IMR-90 (cell line): ENCODE measurements around the gene TBATA. TPM values are rescaled to one million over a fixed set of nuclear protein-coding genes. Genes with fewer than 3 reads are reported as not detected.

Experiments used
- ATAC-seq: fragments of 200-7000 bp; cut with Tn5 transposase; 2 replicates; pipeline ENCODE4 v1.9.1; 2020; ENCODE audit warnings: low read depth, mild to moderate bottlenecking, moderate library complexity
- BruUV-seq: library from RNA; stranded (reverse); fragments of 400-500 nt; replicated peaks from 2 replicates; lab custom pipeline; 2021; lab: Mats Ljungman, UMichigan
- CTCF ChIA-PET: fragments of 300-600 bp; formaldehyde crosslinking; extraction: SDS; loops from one replicate; lab custom pipeline; 2021; ENCODE audit warnings: antibody characterized with exemption; lab: Yijun Ruan, JAX
- POLR2A ChIA-PET: fragments of 300-600 bp; sonication (Branson Sonifier 250); formaldehyde crosslinking; loops from one replicate; lab custom pipeline; 2022; ENCODE audit warnings: antibody characterized with exemption; ENCODE audit not compliant: unreplicated experiment; lab: Charles Lee
- DNase-seq: peaks from one replicate; pipeline ENCODE4 v3.0.0; 2013
- H2AFZ ChIP-seq: replicated peaks from 2 replicates; pipeline ENCODE3; 2013; ENCODE audit warnings: low read length, mild to moderate bottlenecking; ENCODE audit not compliant: poor library complexity
- H2AK5ac ChIP-seq: 2 replicates; pipeline ENCODE4 v1.6.1; 2013; ENCODE audit warnings: low read depth, low read length, inconsistent platforms
- H2AK9ac ChIP-seq: replicated peaks from 2 replicates; pipeline ENCODE3; 2013; ENCODE audit warnings: mild to moderate bottlenecking, low read depth, low read length, moderate library complexity; ENCODE audit not compliant: poor library complexity
- H2BK120ac ChIP-seq: 2 replicates; pipeline ENCODE4 v1.6.1; 2013; ENCODE audit warnings: low read depth, low read length, inconsistent platforms
- H2BK15ac ChIP-seq: 3 replicates; pipeline ENCODE4 v1.6.1; 2013; ENCODE audit warnings: low read depth, low read length, inconsistent platforms
- H2BK20ac ChIP-seq: 2 replicates; pipeline ENCODE4 v1.6.1; 2013; ENCODE audit warnings: low read depth, mild to moderate bottlenecking, inconsistent platforms, low read length, moderate library complexity
- H2BK5ac ChIP-seq: 2 replicates; pipeline ENCODE4 v1.6.1; 2013; ENCODE audit warnings: mild to moderate bottlenecking, low read depth, low read length, inconsistent platforms; ENCODE audit not compliant: poor library complexity, severe bottlenecking
- H3K14ac ChIP-seq: replicated peaks from 2 replicates; pipeline ENCODE4 v1.6.1; 2013; ENCODE audit warnings: low read depth, low read length, inconsistent platforms
- H3K18ac ChIP-seq: 2 replicates; pipeline ENCODE4 v1.6.1; 2013; ENCODE audit warnings: low read depth, low read length, control low read depth
- H3K23ac ChIP-seq: 2 replicates; pipeline ENCODE4 v1.6.1; 2013; ENCODE audit warnings: low read depth, low read length, inconsistent platforms
- H3K27ac ChIP-seq: 2 replicates; pipeline ENCODE4 v1.5.1; 2013; ENCODE audit warnings: mild to moderate bottlenecking, control low read depth, low read length; ENCODE audit not compliant: insufficient read depth
- H3K27me3 ChIP-seq: 2 replicates; pipeline ENCODE4 v1.6.1; 2013; ENCODE audit warnings: low read length; ENCODE audit not compliant: control insufficient read depth, insufficient read depth
- H3K36me3 ChIP-seq: 2 replicates; pipeline ENCODE4 v1.6.1; 2013; ENCODE audit warnings: low read length, mixed read lengths; ENCODE audit not compliant: control insufficient read depth, insufficient read depth
- H3K4ac ChIP-seq: 2 replicates; pipeline ENCODE4 v1.6.1; 2013; ENCODE audit warnings: low read depth, low read length, inconsistent platforms
- H3K4me1 ChIP-seq: 2 replicates; pipeline ENCODE4 v1.6.1; 2013; ENCODE audit warnings: low read length, mixed read lengths; ENCODE audit not compliant: control insufficient read depth, insufficient read depth
- H3K4me2 ChIP-seq: 2 replicates; pipeline ENCODE4 v1.6.1; 2013; ENCODE audit warnings: low read depth, mild to moderate bottlenecking, control low read depth, low read length, moderate library complexity
- H3K4me3 ChIP-seq: 2 replicates; pipeline ENCODE4 v1.5.1; 2013; ENCODE audit warnings: low read depth, mild to moderate bottlenecking, control low read depth, low read length, moderate library complexity; ENCODE audit not compliant: insufficient read depth
- H3K56ac ChIP-seq: 2 replicates; pipeline ENCODE4 v1.6.1; 2013; ENCODE audit warnings: low read length, inconsistent platforms; ENCODE audit not compliant: insufficient read depth; ENCODE audit errors: extremely low read depth
- H3K79me1 ChIP-seq, 2 experiments: 2 replicates each; pipeline ENCODE4 v1.6.1; 2013; ENCODE audit warnings: low read length in 2 of 2, inconsistent platforms in 1 of 2, low read depth in 1 of 2
- H3K9ac ChIP-seq: 2 replicates; pipeline ENCODE4 v1.6.1; 2013; ENCODE audit warnings: low read depth, low read length, control low read depth
- H3K9me1 ChIP-seq: 2 replicates; pipeline ENCODE4 v1.6.1; 2013; ENCODE audit warnings: low read length, inconsistent platforms; ENCODE audit not compliant: insufficient read depth
- H3K9me3 ChIP-seq: 2 replicates; pipeline ENCODE4 v1.6.1; 2013; ENCODE audit warnings: low read length; ENCODE audit not compliant: control insufficient read depth, insufficient read depth
- H4K20me1 ChIP-seq: 2 replicates; pipeline ENCODE4 v1.6.1; 2013; ENCODE audit warnings: low read length, inconsistent platforms; ENCODE audit not compliant: insufficient read depth
- H4K5ac ChIP-seq: 2 replicates; pipeline ENCODE4 v1.6.1; 2013; ENCODE audit warnings: mild to moderate bottlenecking, low read depth, low read length, control low read depth
- H4K8ac ChIP-seq, 2 experiments: 2 replicates each; pipeline ENCODE4 v1.6.1; 2013; ENCODE audit warnings: low read depth in 2 of 2, low read length in 2 of 2, control low read depth in 1 of 2, inconsistent platforms in 1 of 2
- H4K91ac ChIP-seq: 2 replicates; pipeline ENCODE4 v1.6.1; 2013; ENCODE audit warnings: low read depth, low read length, inconsistent platforms; ENCODE audit not compliant: insufficient read depth
- BHLHE40 ChIP-seq: fragments of 150-350 bp; IDR thresholded peaks from 2 replicates; pipeline ENCODE4 v1.6.1; 2016; ENCODE audit warnings: mild to moderate bottlenecking, low read depth, low read length
- CEBPB ChIP-seq: IDR thresholded peaks from 2 replicates; pipeline ENCODE4 v1.6.1; 2012; ENCODE audit warnings: low read depth, low read length, improper control_type of control experiment
- CHD1 ChIP-seq: IDR thresholded peaks from 2 replicates; pipeline ENCODE4 v1.6.1; 2012; ENCODE audit warnings: low read depth, low read length, improper control_type of control experiment
- FOS ChIP-seq: fragments of 150-350 bp; IDR thresholded peaks from 2 replicates; pipeline ENCODE4 v1.6.1; 2016; ENCODE audit warnings: low read depth, low read length
- MAFK ChIP-seq: IDR thresholded peaks from 2 replicates; pipeline ENCODE4 v1.6.1; 2012; ENCODE audit warnings: low read depth, low read length, improper control_type of control experiment
- MAZ ChIP-seq: IDR thresholded peaks from 2 replicates; pipeline ENCODE4 v1.6.1; 2012; ENCODE audit warnings: low read depth, mild to moderate bottlenecking, low read length, improper control_type of control experiment, moderate library complexity, borderline replicate concordance
- MXI1 ChIP-seq: IDR thresholded peaks from 2 replicates; pipeline ENCODE4 v1.6.1; 2012; ENCODE audit warnings: low read depth, mild to moderate bottlenecking, low read length, moderate library complexity, borderline replicate concordance
- NFE2L2 ChIP-seq: fragments of 150-350 bp; IDR thresholded peaks from 2 replicates; pipeline ENCODE4 v1.6.1; 2016; ENCODE audit warnings: low read depth, mild to moderate bottlenecking, low read length
- RAD21 ChIP-seq: IDR thresholded peaks from 2 replicates; pipeline ENCODE4 v1.6.1; 2012; ENCODE audit warnings: low read length, improper control_type of control experiment
- RCOR1 ChIP-seq: IDR thresholded peaks from 2 replicates; pipeline ENCODE4 v1.6.1; 2012; ENCODE audit warnings: mild to moderate bottlenecking, low read length, improper control_type of control experiment; ENCODE audit not compliant: insufficient replicate concordance
- RFX5 ChIP-seq: IDR thresholded peaks from 2 replicates; pipeline ENCODE4 v1.8.0; 2012; ENCODE audit warnings: low read depth, mild to moderate bottlenecking, low read length, moderate library complexity
- WGBS, 2 experiments: methylation state at CpG; one replicate each; pipeline versions ENCODE4 v1.1.5 to v1.1.7; 2013; ENCODE audit warnings: missing lambda C conversion rate in 2 of 2; ENCODE audit not compliant: insufficient read length in 1 of 2; ENCODE audit errors: extremely low coverage in 2 of 2; 5-methylcytosine and 5-hydroxymethylcytosine counted together
- dilution Hi-C: fragments of 300-500 bp; cut with HindIII; formaldehyde crosslinking; loops from one replicate; pipeline ENCODE4 v1.14.3; 2018; ENCODE audit warnings: low sequenced_read_pairs; ENCODE audit not compliant: unreplicated experiment
- in situ Hi-C: fragments of 300-500 bp; cut with MboI; formaldehyde crosslinking; loops from 3 replicates; pipeline ENCODE4 v1.14.3; 2019; ENCODE audit warnings: low sequenced_read_pairs, inconsistent platforms, mixed read lengths
- intact Hi-C: fragments of 100-400 bp; cut with micrococcal nuclease; formaldehyde crosslinking; loops from 2 replicates; pipeline ENCODE4 v1.10.0; 2022
- polyA plus RNA-seq, 3 experiments: library from polyadenylated mRNA; depleted of rRNA; stranded (reverse); fragments of >200 nt; gene quantifications; 2 replicates each; pipeline ENCODE4 v1.2.3, GENCODE V29; 2012; ENCODE audit warnings: low replicate concordance in 1 of 3
- total RNA-seq: library from RNA; depleted of rRNA; stranded (reverse); fragments of >200 nt; gene quantifications from 2 replicates; pipeline ENCODE4 v1.2.3, GENCODE V29; 2012
- TF ChIP-seq, protein P1 (sequence below): fragments of 150-350 bp; IDR thresholded peaks from 2 replicates; pipeline ENCODE4 v1.6.1; 2016; ENCODE audit warnings: low read depth, mild to moderate bottlenecking, low read length, moderate library complexity, borderline replicate concordance
- TF ChIP-seq, protein P2 (sequence below): fragments of 150-350 bp; IDR thresholded peaks from 2 replicates; pipeline ENCODE4 v1.6.1; 2017; ENCODE audit warnings: mild to moderate bottlenecking, antibody characterized with exemption, low read length, low read depth

TBATA gene
- total and polyA plus RNA-seq, 2 of the 4 experiments (the other 2 are of a cell fraction), result not detected

DNA sequence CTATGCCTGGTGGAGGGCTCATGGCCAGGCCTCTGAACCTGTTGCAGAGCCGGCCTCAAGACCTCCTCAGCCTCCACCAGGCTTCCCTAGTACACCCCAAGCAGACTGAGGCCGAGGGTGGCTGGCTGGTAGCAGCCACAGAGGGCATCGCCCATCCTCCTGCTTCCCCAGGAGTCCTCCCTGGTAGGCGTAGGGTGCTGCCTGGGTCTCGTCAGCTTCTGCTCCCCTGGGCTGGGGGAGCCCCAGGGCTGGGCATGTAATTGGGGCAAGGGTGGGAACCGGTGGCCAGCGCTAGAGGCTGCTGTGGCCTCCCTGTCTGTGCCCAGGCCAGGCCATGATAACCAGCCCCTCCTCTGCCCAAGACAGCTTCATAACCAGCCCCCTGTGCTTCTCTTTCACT lies 32.6 kb downstream of the TBATA start:
- Histone ChIP-seq H3K9me1 (no peaks in the 10 kb centered on the region), H4K20me1 (no peaks in the 10 kb centered on the region), H3K9me3 (no peaks in the 10 kb centered on the region), H3K4ac (no peak overlapping the region), H2AFZ (no peak overlapping the region), H2BK20ac (no peak overlapping the region), H3K18ac (no peak overlapping the region), H3K27ac (no peak overlapping the region), H2BK5ac (no peak overlapping the region), H3K14ac (no peak overlapping the region), H2BK15ac (no peak overlapping the region), H3K79me1 (no peaks in the 10 kb centered on the region), H2AK5ac (no peak overlapping the region), H3K4me1 (no peaks in the 10 kb centered on the region), H4K8ac (no peak overlapping the region), H3K23ac (no peak overlapping the region), H3K36me3 (no peaks in the 10 kb centered on the region), H3K9ac (no peak overlapping the region), H4K91ac (no peak overlapping the region), H3K56ac (no peak overlapping the region), H2AK9ac (no peak overlapping the region), H2BK120ac (no peak overlapping the region), H4K5ac (no peak overlapping the region), H3K27me3 (peaks cover 7% of the 10 kb centered on the region), H3K4me3 (no peak overlapping the region), H3K4me2 (no peak overlapping the region)
- no CpG with 5 or more reads among the region's 7 CpGs for WGBS, 2 experiments
- TF ChIP-seq RAD21 (no peak), CHD1 (no peak), RFX5 (no peak), FOS (no peak), BHLHE40 (no peak), MAFK (no peak), RCOR1 (no peak), MXI1 (no peak), MAZ (no peak), CEBPB (no peak), NFE2L2 (no peak)
- TF ChIP-seq, protein P1, sequence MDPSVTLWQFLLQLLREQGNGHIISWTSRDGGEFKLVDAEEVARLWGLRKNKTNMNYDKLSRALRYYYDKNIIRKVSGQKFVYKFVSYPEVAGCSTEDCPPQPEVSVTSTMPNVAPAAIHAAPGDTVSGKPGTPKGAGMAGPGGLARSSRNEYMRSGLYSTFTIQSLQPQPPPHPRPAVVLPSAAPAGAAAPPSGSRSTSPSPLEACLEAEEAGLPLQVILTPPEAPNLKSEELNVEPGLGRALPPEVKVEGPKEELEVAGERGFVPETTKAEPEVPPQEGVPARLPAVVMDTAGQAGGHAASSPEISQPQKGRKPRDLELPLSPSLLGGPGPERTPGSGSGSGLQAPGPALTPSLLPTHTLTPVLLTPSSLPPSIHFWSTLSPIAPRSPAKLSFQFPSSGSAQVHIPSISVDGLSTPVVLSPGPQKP, result no peak
- TF ChIP-seq, protein P2, sequence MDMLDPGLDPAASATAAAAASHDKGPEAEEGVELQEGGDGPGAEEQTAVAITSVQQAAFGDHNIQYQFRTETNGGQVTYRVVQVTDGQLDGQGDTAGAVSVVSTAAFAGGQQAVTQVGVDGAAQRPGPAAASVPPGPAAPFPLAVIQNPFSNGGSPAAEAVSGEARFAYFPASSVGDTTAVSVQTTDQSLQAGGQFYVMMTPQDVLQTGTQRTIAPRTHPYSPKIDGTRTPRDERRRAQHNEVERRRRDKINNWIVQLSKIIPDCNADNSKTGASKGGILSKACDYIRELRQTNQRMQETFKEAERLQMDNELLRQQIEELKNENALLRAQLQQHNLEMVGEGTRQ, result no peak
- no peak for DNase-seq
- POLR2A ChIA-PET, result no interaction called here
- intact Hi-C loops, result no loop called here
- in situ Hi-C loops, result no loop called here
- CTCF ChIA-PET, result no interaction called here
- ATAC-seq, result no peak
- dilution Hi-C loops, result no loop called here
- BruUV-seq, result no TSS peak
